ENCODE results near the gene FAM216A. TPM values are rescaled to one million over a fixed set of nuclear protein-coding genes. Genes with fewer than 3 reads are reported as not detected.

FAM216A gene
- polyA plus RNA-seq, 1 experiment = 21.3 TPM

DNA sequence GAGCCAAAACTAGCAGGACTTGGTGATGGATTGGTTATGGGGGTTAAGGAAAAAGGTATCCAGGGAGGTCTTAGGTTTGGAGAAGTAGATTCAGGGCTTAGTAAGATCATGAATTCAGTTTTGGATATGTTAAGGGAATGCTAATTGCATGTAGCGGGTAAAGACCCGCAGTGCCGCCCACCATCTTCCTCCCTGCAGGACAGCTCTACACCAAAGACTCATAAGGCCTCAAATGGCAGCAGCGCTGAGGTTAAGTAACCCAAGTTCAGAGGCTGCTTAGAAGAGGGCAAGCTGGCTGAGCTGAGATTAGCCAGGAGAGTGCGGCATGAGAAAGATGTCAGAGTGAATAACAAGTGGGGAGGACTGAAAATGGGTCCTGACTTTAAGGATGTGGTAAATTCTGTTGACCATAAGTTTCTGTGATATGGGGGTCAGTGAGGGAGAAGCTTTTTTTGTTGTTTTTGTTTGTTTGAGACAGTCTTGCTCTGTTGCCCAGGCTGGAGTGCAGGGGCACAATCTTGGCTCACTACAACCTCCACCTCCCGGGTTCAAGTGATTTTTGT is 59.7 kb downstream of the FAM216A start:
- POLR2A ChIA-PET = no interaction called here
- H3K9me3 ChIP-seq (ENCODE audit: control insufficient read depth, insufficient read depth, low read length) = no peaks in the 10 kb centered on the region
- no peak overlapping the region for H3K27ac ChIP-seq (ENCODE audit: low read depth, low read length)
- TF ChIP-seq, protein P1, sequence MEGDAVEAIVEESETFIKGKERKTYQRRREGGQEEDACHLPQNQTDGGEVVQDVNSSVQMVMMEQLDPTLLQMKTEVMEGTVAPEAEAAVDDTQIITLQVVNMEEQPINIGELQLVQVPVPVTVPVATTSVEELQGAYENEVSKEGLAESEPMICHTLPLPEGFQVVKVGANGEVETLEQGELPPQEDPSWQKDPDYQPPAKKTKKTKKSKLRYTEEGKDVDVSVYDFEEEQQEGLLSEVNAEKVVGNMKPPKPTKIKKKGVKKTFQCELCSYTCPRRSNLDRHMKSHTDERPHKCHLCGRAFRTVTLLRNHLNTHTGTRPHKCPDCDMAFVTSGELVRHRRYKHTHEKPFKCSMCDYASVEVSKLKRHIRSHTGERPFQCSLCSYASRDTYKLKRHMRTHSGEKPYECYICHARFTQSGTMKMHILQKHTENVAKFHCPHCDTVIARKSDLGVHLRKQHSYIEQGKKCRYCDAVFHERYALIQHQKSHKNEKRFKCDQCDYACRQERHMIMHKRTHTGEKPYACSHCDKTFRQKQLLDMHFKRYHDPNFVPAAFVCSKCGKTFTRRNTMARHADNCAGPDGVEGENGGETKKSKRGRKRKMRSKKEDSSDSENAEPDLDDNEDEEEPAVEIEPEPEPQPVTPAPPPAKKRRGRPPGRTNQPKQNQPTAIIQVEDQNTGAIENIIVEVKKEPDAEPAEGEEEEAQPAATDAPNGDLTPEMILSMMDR (IDR thresholded peaks at IDR 0.05; ENCODE audit: low read depth, low read length) = no peak
- H3K27me3 ChIP-seq (ENCODE audit: control insufficient read depth, insufficient read depth, low read length) = no peaks in the 10 kb centered on the region
- DNase-seq (ENCODE audit: low read depth, low spot score) = no peak
- H3K4me3 ChIP-seq (ENCODE audit: low read depth, low read length) = no peak overlapping the region
- CTCF ChIA-PET = interaction anchor here (1.2 to 2.0 kb wide), 5 partner anchors 15 to 360 kb away, joined by 3 to 9 read pairs (median 4); no protein-coding TSS in a partner anchor

DNA sequence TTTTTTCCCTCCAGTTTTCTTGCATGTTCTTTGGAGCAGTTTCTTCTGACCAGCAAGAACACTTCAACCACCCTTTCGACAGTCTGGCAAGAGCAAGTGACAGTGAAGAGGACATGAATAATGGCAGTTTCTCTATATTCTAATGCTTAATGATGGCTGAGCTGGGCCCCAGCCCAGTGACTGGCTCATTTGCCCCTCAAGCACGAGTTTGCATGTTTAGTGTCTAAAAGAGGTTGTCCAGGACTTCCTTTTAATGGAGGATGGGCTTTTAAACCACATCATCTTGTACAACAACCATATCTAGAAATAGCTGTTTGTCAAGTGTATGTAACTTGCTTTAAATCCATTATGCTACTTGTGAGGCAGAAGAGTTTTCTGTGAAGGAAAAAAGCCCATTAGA is 61.9 kb downstream of the FAM216A start:
- no peak for DNase-seq (ENCODE audit: low read depth, low spot score)
- Histone ChIP-seq H3K27me3 (ENCODE audit: control insufficient read depth, insufficient read depth, low read length) (no peaks in the 10 kb centered on the region), H3K27ac (ENCODE audit: low read depth, low read length) (no peak overlapping the region), H3K4me3 (ENCODE audit: low read depth, low read length) (no peak overlapping the region), H3K9me3 (ENCODE audit: control insufficient read depth, insufficient read depth, low read length) (no peaks in the 10 kb centered on the region)
- TF ChIP-seq, protein P1 (IDR thresholded peaks at IDR 0.05; ENCODE audit: low read depth, low read length) = no peak
- POLR2A ChIA-PET = no interaction called here
- CTCF ChIA-PET = interaction anchor here (1.0 to 5.1 kb wide), 4 partner anchors 14 to 71 kb away, joined by 3 to 33 read pairs (median 4); no protein-coding TSS in a partner anchor

DNA sequence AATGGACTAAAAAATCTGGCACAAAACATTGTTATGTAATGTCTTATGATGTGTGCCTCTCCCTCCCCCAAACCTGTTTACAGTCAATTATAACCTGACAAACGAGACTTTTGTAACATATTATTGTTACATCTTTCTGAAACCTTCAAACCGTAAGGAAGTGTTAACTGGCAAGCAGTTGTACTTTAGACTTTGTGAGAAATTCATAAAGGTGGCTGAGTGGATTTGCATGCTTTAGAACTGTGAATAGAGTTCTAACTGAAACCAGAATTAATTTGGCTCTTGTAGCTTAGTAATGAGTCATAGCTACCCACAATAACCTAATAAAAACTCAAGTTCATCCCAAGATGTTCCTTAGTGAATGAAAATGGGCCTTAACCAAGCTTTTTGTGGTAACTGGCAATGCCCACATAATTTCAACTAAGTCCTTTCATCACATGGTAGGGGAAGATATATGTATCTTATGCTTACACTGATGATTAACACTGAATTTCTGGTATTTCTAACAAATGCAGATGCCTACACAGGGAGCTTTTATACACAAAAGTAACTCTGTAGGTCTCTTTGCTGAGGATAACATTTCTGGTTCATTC is 63.2 kb downstream of the FAM216A start:
- POLR2A ChIA-PET = no interaction called here
- no peaks in the 10 kb centered on the region for H3K9me3 ChIP-seq (ENCODE audit: control insufficient read depth, insufficient read depth, low read length)
- no peak overlapping the region for H3K27ac ChIP-seq (ENCODE audit: low read depth, low read length)
- H3K4me3 ChIP-seq (ENCODE audit: low read depth, low read length) = no peak overlapping the region
- no peaks in the 10 kb centered on the region for H3K27me3 ChIP-seq (ENCODE audit: control insufficient read depth, insufficient read depth, low read length)
- DNase-seq (ENCODE audit: low read depth, low spot score) = no peak
- CTCF ChIA-PET = interaction anchor here (1.1 to 5.1 kb wide), 4 partner anchors 12 to 70 kb away, joined by 3 to 33 read pairs (median 10); no protein-coding TSS in a partner anchor
- TF ChIP-seq, protein P1 (IDR thresholded peaks at IDR 0.05; ENCODE audit: low read depth, low read length) = no peak

DNA sequence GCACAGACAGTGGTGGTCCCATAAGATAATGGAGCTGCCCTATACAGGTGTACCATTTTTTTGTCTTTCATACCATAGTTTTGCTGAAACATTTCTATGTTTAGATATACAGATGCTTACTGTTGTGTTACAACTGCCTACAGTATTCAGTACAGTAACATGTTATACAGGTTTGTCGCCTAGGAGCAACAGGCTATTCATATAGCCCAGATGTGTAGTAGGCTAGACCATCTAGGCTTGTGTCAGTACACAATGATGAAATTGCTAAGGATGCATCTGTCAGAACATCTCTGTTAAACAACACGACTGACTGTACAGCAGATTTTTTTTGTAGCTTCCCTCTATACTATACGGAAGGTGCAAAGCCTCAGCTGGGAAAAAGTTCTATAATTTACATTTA is 64.0 kb downstream of the FAM216A start:
- Histone ChIP-seq H3K27ac (ENCODE audit: low read depth, low read length) (no peak overlapping the region), H3K27me3 (ENCODE audit: control insufficient read depth, insufficient read depth, low read length) (no peaks in the 10 kb centered on the region), H3K4me3 (ENCODE audit: low read depth, low read length) (no peak overlapping the region), H3K9me3 (ENCODE audit: control insufficient read depth, insufficient read depth, low read length) (no peaks in the 10 kb centered on the region)
- ChIA-PET POLR2A (no interaction called here), CTCF (interaction anchor here (1.7 to 5.1 kb wide), 4 partner anchors 20 to 101 kb away, joined by 4 to 33 read pairs (median 11); no protein-coding TSS in a partner anchor)
- TF ChIP-seq, protein P1 (IDR thresholded peaks at IDR 0.05; ENCODE audit: low read depth, low read length) = no peak
- DNase-seq (ENCODE audit: low read depth, low spot score) = no peak

DNA sequence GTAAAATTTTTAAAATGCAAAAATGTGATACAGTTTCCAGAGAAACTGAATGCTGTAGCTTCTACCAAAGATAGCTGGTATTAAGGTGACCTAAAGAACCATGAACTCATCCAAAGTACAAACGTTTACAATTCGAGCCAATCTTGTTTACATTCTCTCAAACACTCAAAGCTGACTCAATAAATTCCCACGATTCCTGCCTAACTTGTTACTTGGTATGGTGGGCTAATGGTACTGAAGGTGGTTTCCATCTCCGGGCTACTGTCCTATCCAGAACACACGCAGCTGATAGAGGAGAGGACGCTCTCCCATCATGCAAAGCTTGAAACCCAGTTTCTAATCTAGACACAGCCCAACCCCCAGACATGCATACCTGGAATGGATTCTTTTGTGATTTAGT is 65.0 kb downstream of the FAM216A start:
- POLR2A ChIA-PET = interaction anchor here (0.9 to 1.3 kb wide), 2 partner anchors 10 to 15 kb away, joined by 3 to 4 read pairs; no protein-coding TSS in a partner anchor
- Histone ChIP-seq H3K27ac (ENCODE audit: low read depth, low read length) (peak overlapping the region; percentile 63), H3K27me3 (ENCODE audit: control insufficient read depth, insufficient read depth, low read length) (no peaks in the 10 kb centered on the region), H3K4me3 (ENCODE audit: low read depth, low read length) (no peak overlapping the region), H3K9me3 (ENCODE audit: control insufficient read depth, insufficient read depth, low read length) (no peaks in the 10 kb centered on the region)
- DNase-seq (ENCODE audit: low read depth, low spot score) = peak; percentile 68
- CTCF ChIA-PET = interaction anchor here (1.0 to 5.1 kb wide), 6 partner anchors 15 to 102 kb away, joined by 4 to 33 read pairs (median 6); partner anchors contain the start of gene FAM216A
- TF ChIP-seq, protein P1 (IDR thresholded peaks at IDR 0.05; ENCODE audit: low read depth, low read length) = no peak
